Measurements from ENCODE around the gene PLCG1.

The PLCG1 gene

DNA sequence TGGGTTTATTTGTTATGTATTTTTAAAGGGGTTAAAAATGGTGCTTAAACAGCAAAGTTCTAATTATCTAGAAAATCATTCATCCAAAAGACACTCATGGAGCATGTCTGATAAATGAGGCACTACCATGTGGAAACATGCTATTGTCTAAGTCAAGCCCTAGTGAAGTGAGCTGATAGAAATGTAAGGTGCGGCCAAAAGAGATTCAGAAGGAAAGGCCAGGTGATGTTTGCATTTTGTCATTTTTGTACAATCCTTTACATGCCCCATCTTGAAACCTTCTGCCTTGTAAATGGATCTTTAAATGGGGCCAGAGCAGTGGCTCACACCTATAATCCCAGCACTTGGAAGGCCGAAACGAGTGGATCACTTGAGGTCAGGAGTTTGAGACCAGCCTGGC lies 77.3 kb downstream of the PLCG1 start:
- no peak for DNase-seq (ENCODE audit: low spot score)

DNA sequence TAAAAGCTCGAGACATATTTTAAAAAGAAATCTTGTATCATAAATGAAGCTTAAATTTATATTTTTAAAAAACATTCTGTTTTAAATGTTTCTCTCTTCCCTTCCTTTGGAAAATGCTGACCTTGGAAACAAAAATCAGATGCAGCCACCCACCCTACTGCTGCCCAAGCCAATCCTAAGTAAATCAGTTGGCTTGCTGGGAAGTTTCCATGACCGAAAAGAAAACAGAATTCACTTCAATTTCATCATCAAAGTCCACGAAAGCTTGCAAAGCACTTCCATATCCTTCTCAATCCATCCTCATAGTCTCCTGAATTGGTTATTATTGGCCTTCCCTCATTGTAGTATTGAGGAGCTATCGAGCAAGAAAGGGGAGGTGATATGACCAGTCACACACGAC lies 80.1 kb downstream of the PLCG1 start:
- no peak for DNase-seq (ENCODE audit: low spot score)

DNA sequence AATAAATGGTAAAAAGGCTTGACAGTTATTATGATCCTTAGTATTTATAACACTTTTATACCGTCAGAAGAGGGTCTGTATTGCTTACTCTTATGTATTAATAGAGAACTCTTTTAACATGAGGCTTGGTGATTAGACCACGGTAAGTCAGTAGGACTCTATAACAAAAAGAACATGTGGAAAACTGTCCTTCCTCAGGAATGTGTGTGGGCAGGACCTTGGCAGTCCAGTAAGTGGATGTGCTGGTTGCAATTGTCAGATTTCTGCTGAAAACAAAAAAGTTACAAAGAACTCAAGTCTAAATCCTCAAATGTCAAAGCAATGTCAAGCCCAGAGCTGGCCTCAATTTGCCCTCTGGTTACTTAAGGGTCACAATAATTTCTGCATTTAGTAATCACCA lies 81.1 kb downstream of the PLCG1 start:
- DNase-seq (ENCODE audit: low spot score), result peak; percentile 70

DNA sequence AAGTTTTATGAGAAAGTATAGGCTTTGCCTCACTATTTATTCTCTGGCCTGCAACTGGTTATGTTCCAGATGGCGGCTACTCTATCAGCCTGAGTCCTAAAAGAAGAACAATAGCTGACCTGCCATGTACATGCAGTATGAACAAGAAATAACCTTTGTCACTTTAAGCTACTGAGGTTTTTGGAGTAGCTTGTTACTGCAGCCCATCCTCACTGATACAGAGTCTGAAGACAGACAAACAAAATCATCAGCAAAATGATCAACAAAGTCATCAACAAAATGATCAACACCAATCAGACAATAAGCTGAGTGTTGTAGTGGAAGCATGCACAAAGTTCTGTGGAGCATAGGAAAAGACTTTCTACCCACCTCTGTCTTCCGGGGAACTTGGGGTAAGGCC lies 82.5 kb downstream of the PLCG1 start:
- DNase-seq (ENCODE audit: low spot score), result no peak

DNA sequence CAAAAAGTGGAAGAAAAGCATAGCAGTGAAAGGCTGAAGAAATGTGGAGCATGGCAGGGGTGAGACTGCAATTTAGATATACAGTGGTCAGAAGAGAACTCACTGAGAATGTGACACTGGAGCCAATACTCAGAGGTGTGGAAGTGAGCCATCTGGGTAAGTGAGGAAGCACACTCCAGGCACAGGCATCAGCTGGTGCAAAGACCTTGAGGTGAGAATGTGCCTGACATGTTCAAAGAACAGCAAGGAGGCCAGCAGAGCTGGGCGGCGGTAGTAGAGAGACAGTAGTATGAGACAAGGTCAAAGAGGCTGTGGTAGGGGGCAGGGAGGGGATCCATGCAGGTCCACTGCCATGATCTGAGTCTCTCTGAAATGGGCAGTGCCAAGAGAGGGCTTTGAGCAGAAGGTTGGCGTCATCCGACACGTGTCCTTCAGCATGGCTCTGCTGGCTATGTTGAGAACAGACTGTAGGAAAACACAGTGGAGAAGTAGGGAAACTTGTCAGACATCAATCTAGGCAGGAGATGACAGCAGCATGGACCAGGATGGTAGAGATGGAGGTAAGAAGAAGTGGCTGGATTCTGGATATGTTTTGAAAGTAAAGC lies 84.4 kb downstream of the PLCG1 start:
- no peak for DNase-seq (ENCODE audit: low spot score)

DNA sequence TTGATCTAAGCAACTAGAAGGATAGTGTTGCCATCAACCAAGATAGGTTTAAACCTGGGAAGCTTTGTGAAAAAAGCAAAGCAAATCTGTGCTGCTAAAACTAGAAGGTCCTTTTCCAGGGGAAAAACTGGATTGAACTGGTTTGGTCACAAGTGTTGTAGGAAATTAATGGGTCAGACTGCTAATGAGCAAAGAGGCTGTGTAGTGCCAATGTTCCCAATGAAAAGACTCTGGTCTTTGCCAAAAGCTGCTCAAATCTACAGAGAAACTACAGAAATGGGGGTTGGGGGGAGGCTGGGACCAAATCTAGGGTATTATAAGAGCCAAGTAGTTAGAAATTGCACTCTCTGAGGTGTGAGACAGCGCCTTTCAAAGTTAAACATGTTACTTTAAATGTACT lies 85.0 kb downstream of the PLCG1 start:
- no peak for DNase-seq (ENCODE audit: low spot score)

DNA sequence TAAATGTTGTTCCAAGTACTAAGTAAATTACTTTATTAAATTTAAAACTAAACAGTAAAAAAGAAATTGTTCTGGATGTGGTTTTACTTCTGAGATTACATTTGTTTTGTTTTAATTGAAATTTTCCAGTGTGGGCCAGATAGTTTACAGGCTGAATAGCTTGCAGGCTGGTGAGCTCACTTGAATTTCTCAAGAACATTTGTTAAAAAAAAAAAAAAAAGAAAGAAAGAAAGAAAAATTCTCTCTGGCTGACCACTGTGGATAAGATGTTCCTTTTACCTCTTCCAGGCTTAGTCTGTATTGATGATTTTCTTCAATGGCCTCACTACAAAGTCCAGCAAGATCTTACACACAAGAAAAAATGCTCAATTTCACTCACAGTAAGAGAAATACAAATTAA lies 85.4 kb downstream of the PLCG1 start:
- no peak for DNase-seq (ENCODE audit: low spot score)

DNA sequence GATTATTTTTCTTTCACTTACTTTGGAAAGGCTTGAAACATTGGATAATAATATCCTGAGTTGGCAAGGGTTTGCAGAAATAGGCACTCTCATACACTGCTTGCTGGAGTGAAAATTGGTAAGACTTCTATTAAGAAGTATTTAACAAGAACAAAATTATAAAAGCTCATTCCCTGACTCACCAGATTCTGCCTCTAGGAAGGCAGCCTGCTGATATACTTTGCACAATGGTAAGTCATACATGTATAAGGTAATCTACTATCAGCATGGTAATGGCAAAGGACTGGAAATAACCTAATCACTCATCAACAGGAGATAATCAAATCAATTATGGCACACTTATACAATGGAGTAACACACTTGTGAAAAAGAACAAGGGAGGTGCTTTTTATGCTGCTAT lies 85.8 kb downstream of the PLCG1 start:
- DNase-seq (ENCODE audit: low spot score), result no peak

DNA sequence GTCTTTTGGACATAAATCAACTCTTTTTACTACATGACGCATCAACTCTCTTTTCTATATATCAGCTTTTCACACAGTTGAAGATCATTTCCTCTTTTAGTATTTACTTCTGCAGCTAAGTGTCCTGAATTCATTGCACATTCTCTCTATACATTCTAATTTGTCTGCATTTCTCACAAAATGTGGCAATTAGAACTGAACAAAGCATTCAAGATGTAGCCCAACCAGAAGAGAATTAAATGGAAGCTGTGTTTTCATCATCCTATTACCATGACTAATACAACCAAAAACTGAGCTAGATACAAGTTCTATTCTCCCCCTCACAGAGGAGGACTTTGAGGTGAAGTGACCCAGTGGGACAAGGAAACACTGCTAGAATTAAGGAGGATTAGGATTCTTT lies 86.9 kb downstream of the PLCG1 start:
- no peak for DNase-seq (ENCODE audit: low spot score)

DNA sequence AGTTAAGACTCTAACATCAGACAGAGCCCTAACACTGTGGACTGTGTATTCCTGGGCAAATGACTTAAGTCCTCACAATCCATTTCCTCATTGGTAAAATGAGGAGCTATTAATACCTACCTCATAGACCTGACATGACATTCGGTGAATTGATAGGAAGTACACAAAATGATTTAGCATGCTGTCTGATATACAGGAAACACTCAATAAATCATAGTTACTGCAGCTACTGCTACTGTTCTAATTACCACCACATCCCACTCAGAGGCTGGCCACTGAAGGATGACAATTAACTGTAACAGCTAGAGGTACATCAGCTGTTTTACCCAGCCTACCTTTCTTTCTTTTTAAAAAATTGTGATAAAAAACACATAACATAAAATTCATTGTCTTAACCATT lies 87.7 kb downstream of the PLCG1 start:
- DNase-seq (ENCODE audit: low spot score), result no peak

DNA sequence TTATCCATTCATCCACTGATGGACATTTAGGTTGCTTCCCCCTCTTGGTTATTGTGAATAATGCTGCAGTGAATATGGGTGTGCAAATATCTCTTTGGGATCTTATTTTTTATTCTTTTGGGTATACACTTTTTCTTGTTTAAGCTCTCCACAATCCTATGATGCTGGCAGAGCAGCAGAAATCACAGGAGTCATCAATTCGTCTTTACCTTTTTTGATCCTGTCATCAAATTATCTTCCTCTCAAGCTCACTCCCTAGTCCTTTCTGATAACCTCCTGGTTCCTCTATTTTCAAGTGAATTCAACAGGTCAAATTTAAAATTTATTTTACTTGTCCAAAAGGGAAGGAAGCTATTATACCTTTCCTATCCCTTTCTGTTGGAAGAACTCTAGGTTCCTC lies 89.1 kb downstream of the PLCG1 start:
- DNase-seq (ENCODE audit: low spot score), result no peak

Measured in AG08395 (cell line).